ENCODE data around the gene VWA1.

VWA1 gene

GRCh38 chr1:1489231-1489630 is 53.7 kb downstream of the VWA1 start:
- no peak for DNase-seq

GRCh38 chr1:1489861-1490260 is 54.4 kb downstream of the VWA1 start:
- DNase-seq: no peak

- no peak for DNase-seq
Observed at GRCh38 chr1:1490633-1491230, 55.2 kb downstream of the VWA1 start.

GRCh38 chr1:1491601-1492000 is 56.1 kb downstream of the VWA1 start:
- DNase-seq: no peak
